NT2/D1 (cell line): ENCODE results near the gene CDK5RAP2.

Experiments
- SUZ12 ChIP-seq: IDR thresholded peaks from 2 replicates; pipeline ENCODE4 v1.6.1; 2011; ENCODE audit not compliant: insufficient read length, insufficient read depth; ENCODE audit errors: extremely low read depth
- YY1 ChIP-seq: IDR thresholded peaks from 2 replicates; pipeline ENCODE4 v1.6.1; 2011; ENCODE audit not compliant: insufficient read length, insufficient read depth
- ZNF274 ChIP-seq: IDR thresholded peaks from 2 replicates; pipeline ENCODE4 v1.6.1; 2011; ENCODE audit warnings: mild to moderate bottlenecking, low read depth, low read length

DNA sequence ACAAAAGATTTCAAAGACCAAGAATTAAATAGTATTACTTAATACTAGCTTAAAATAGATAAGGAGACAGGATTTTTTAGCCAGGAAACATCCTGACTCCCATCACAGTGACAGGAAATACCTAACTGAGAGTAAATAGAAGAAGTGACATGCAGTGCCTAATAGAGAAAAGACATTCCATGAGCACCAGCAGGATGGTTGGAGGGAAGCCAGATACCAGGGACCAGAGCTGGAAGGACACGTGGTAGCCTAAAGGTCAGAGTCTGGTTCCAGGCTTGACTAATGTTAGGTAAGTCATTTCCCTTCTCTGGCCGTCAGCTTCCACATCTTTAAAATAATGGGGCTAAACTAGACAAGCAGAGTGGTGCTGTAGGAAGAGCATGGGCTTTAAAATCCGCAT is 41.6 kb downstream of the CDK5RAP2 start:
- no peak for TF ChIP-seq YY1
- no peak for TF ChIP-seq ZNF274
- TF ChIP-seq SUZ12, result no peak
